ENCODE measurements around the gene COMT. TPM values are rescaled to one million over a fixed set of nuclear protein-coding genes. Genes with fewer than 3 reads are reported as not detected.

Gene COMT
- total RNA-seq, 1 experiment from 2014 or later: 30.8 TPM

GRCh38 chr22:19927696-19928095, 13.9 kb upstream of the COMT start:
- POLR2A ChIA-PET: no interaction called here
- DNase-seq (ENCODE audit: low spot score): no peak
- TF ChIP-seq NFE2L1 (CRISPR knock-in tag; IDR thresholded peaks at IDR 0.05) (no peak), PRRX2 (CRISPR knock-in tag; IDR thresholded peaks at IDR 0.05) (no peak), E2F1 (CRISPR knock-in tag; IDR thresholded peaks at IDR 0.05) (no peak), ZNF671 (CRISPR knock-in tag; IDR thresholded peaks at IDR 0.05) (no peak), MYBL2 (CRISPR knock-in tag; IDR thresholded peaks at IDR 0.05) (no peak), ZNF263 (CRISPR knock-in tag; IDR thresholded peaks at IDR 0.05; ENCODE audit: low read depth) (no peak), CREB1 (CRISPR knock-in tag; IDR thresholded peaks at IDR 0.05) (no peak), FOXP4 (CRISPR knock-in tag; IDR thresholded peaks at IDR 0.05) (no peak), ATF3 (CRISPR knock-in tag; conservative IDR thresholded peaks at IDR 0.05) (no peak), AR (CRISPR knock-in tag; IDR thresholded peaks at IDR 0.05) (no peak), SOX15 (CRISPR knock-in tag; IDR thresholded peaks at IDR 0.05) (no peak), GABPB1 (CRISPR knock-in tag; IDR thresholded peaks at IDR 0.05) (no peak), RELA (CRISPR knock-in tag; IDR thresholded peaks at IDR 0.05; ENCODE audit: borderline replicate concordance) (no peak), ZNF512 (CRISPR knock-in tag; IDR thresholded peaks at IDR 0.05; ENCODE audit: borderline replicate concordance) (no peak)
- TF ChIP-seq, protein P1, sequence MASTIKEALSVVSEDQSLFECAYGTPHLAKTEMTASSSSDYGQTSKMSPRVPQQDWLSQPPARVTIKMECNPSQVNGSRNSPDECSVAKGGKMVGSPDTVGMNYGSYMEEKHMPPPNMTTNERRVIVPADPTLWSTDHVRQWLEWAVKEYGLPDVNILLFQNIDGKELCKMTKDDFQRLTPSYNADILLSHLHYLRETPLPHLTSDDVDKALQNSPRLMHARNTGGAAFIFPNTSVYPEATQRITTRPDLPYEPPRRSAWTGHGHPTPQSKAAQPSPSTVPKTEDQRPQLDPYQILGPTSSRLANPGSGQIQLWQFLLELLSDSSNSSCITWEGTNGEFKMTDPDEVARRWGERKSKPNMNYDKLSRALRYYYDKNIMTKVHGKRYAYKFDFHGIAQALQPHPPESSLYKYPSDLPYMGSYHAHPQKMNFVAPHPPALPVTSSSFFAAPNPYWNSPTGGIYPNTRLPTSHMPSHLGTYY (CRISPR knock-in tag; IDR thresholded peaks at IDR 0.05): no peak
- TF ChIP-seq, protein P2, sequence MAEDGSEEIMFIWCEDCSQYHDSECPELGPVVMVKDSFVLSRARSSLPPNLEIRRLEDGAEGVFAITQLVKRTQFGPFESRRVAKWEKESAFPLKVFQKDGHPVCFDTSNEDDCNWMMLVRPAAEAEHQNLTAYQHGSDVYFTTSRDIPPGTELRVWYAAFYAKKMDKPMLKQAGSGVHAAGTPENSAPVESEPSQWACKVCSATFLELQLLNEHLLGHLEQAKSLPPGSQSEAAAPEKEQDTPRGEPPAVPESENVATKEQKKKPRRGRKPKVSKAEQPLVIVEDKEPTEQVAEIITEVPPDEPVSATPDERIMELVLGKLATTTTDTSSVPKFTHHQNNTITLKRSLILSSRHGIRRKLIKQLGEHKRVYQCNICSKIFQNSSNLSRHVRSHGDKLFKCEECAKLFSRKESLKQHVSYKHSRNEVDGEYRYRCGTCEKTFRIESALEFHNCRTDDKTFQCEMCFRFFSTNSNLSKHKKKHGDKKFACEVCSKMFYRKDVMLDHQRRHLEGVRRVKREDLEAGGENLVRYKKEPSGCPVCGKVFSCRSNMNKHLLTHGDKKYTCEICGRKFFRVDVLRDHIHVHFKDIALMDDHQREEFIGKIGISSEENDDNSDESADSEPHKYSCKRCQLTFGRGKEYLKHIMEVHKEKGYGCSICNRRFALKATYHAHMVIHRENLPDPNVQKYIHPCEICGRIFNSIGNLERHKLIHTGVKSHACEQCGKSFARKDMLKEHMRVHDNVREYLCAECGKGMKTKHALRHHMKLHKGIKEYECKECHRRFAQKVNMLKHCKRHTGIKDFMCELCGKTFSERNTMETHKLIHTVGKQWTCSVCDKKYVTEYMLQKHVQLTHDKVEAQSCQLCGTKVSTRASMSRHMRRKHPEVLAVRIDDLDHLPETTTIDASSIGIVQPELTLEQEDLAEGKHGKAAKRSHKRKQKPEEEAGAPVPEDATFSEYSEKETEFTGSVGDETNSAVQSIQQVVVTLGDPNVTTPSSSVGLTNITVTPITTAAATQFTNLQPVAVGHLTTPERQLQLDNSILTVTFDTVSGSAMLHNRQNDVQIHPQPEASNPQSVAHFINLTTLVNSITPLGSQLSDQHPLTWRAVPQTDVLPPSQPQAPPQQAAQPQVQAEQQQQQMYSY (CRISPR knock-in tag; IDR thresholded peaks at IDR 0.05): no peak
- TF ChIP-seq, protein P3, sequence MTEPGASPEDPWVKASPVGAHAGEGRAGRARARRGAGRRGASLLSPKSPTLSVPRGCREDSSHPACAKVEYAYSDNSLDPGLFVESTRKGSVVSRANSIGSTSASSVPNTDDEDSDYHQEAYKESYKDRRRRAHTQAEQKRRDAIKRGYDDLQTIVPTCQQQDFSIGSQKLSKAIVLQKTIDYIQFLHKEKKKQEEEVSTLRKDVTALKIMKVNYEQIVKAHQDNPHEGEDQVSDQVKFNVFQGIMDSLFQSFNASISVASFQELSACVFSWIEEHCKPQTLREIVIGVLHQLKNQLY (CRISPR knock-in tag; IDR thresholded peaks at IDR 0.05): no peak
- ATAC-seq: no peak
- Mint-ChIP-seq H3K4me1 (no peaks in the 10 kb centered on the region), H3K36me3 (no peaks in the 10 kb centered on the region), H3K9me3 (no peaks in the 10 kb centered on the region), H3K27ac (no peak overlapping the region), H3K27me3 (ENCODE audit: low read depth) (no peaks in the 10 kb centered on the region; the same call in 1 of the 2 replicates), H3K4me3 (no peak overlapping the region)
- CTCF ChIA-PET: no interaction called here

Measured in WTC11 (cell line).